K562 (cell line): ENCODE results near the gene GOLGA5. TPM values are rescaled to one million over a fixed set of nuclear protein-coding genes. Genes with fewer than 3 reads are reported as not detected.

Source experiments
- BRCA1 ChIP-seq, 2 experiments: fragments of 450-650 bp in 1 of 2; sonication (generic) in 1 of 2; formaldehyde crosslinking in 1 of 2; IDR thresholded peaks; 2 replicates each; pipeline versions ENCODE4 v1.5.0 to v1.6.1; 2017 to 2020; ENCODE audit warnings: mild to moderate bottlenecking in 1 of 2, missing genetic modification reagents in 1 of 2
- CGGBP1 ChIP-seq: fragments of 250-450 bp; sonication (Bioruptor Pico); IDR thresholded peaks from 2 replicates; pipeline ENCODE4 v1.9.0; 2021; ENCODE audit warnings: mild to moderate bottlenecking
- MYBL2 ChIP-seq, 2 experiments: fragments of 450-650 bp in 1 of 2; sonication (generic) in 1 of 2; formaldehyde crosslinking in 1 of 2; IDR thresholded peaks; 2 replicates each; pipeline versions ENCODE4 v1.6.1 to v1.8.1; 2017 to 2022; ENCODE audit warnings: borderline replicate concordance in 1 of 2, inconsistent platforms in 1 of 2, low read depth in 1 of 2, mild to moderate bottlenecking in 1 of 2, missing genetic modification reagents in 1 of 2, moderate library complexity in 1 of 2
- NR0B1 ChIP-seq: fragments of 450-650 bp; IDR thresholded peaks from one replicate; pipeline ENCODE4 v1.6.1; 2018; ENCODE audit warnings: mild to moderate bottlenecking, moderate library complexity; ENCODE audit not compliant: partially characterized antibody
- POLR2AphosphoS5 ChIP-seq: IDR thresholded peaks from 2 replicates; pipeline ENCODE4 v1.6.1; 2011; ENCODE audit warnings: mild to moderate bottlenecking, low read depth, low read length, moderate library complexity; ENCODE audit not compliant: control insufficient read depth, insufficient read depth
- ZNF212 ChIP-seq: fragments of 450-650 bp; formaldehyde crosslinking; IDR thresholded peaks from 2 replicates; pipeline ENCODE4 v1.4.0; 2020; ENCODE audit warnings: mild to moderate bottlenecking
- ZSCAN32 ChIP-seq: fragments of 450-650 bp; formaldehyde crosslinking; IDR thresholded peaks from 2 replicates; pipeline ENCODE4 v1.4.0; 2020; ENCODE audit warnings: mild to moderate bottlenecking, moderate library complexity
- polyA plus RNA-seq, 8 experiments: library from polyadenylated mRNA; depleted of rRNA in 4 of 8; stranded (reverse) in 5 of 8; unstranded in 3 of 8; fragments of >200 nt; fragmentation: Nextera tagmentation in 2 of 8; fragmentation: Illumina TruSeq in 1 of 8; extraction: Ambion mirVana in 2 of 8; extraction: Trizol in 1 of 8; gene quantifications; 2 replicates each; pipeline versions ENCODE4 v1.2.1 to v1.2.3, GENCODE V29; 2011 to 2014; ENCODE audit warnings: inconsistent platforms in 1 of 8, missing spikeins in 1 of 8
- total RNA-seq, 7 experiments: library from RNA; depleted of rRNA in 6 of 7; stranded (reverse); fragments of >200 nt in 6 of 7; fragmentation: Illumina TruSeq in 2 of 7; extraction: Trizol in 2 of 7; gene quantifications; 2 replicates each; pipeline versions ENCODE4 v1.2.1 to v1.2.3, GENCODE V29; 2011 to 2021; ENCODE audit warnings: low replicate concordance in 1 of 7
- TF ChIP-seq, protein P1 (sequence below), 2 experiments: fragments of 450-650 bp in 1 of 2; sonication (generic) in 1 of 2; formaldehyde crosslinking in 1 of 2; IDR thresholded peaks; 2 replicates each; pipeline versions ENCODE4 v1.7.1 to v1.9.0; 2016 to 2022; ENCODE audit warnings: inconsistent platforms in 1 of 2, mild to moderate bottlenecking in 1 of 2, missing genetic modification reagents in 1 of 2
- TF ChIP-seq, protein P2 (sequence below): fragments of 200-800 bp; sonication (Bioruptor generic); IDR thresholded peaks from 2 replicates; pipeline ENCODE4 v1.6.1; 2016; ENCODE audit warnings: missing genetic modification characterization, missing compliant biosample characterization

GOLGA5 gene
- total and polyA plus RNA-seq, 9 of the 15 experiments (the other 6 are each of a cell fraction or from before 2014, with no cell fraction given), result 5.7 to 19.6 (median 12.7) TPM

DNA sequence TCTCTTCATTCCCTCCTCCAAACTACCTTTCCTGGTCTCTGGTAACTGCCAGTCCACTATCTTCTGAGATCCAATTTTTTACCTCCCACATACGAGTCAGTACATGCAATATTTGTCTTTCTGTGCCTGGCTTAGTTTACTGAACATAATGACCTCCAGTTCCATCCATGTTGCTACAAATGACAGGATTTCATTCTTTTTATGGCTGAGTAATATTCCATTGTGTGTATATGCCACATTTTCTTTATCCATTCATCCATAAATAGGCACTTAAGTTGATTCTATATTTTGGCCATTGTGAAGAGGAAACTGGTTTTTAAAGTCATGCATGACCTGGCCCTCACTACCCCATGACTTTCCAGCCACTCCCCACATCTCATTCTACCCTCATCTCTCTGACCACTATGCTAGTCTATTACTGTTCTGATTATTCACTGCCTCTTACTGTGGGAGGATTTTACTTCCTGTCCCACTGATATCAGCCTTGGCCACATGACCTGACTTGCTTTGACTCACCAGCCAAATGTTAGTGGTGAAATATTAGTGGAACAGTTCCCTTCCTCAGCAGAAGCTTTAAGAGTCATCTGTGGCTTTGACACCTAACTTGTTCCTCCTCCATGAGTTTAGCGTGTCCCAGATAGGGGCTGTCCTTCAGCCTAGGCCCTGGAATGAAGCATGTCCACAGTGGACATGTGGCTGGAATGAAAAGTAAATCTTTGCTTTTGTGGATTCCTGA, 52.2 kb downstream of the GOLGA5 start (continued):
- TF ChIP-seq, protein P1, sequence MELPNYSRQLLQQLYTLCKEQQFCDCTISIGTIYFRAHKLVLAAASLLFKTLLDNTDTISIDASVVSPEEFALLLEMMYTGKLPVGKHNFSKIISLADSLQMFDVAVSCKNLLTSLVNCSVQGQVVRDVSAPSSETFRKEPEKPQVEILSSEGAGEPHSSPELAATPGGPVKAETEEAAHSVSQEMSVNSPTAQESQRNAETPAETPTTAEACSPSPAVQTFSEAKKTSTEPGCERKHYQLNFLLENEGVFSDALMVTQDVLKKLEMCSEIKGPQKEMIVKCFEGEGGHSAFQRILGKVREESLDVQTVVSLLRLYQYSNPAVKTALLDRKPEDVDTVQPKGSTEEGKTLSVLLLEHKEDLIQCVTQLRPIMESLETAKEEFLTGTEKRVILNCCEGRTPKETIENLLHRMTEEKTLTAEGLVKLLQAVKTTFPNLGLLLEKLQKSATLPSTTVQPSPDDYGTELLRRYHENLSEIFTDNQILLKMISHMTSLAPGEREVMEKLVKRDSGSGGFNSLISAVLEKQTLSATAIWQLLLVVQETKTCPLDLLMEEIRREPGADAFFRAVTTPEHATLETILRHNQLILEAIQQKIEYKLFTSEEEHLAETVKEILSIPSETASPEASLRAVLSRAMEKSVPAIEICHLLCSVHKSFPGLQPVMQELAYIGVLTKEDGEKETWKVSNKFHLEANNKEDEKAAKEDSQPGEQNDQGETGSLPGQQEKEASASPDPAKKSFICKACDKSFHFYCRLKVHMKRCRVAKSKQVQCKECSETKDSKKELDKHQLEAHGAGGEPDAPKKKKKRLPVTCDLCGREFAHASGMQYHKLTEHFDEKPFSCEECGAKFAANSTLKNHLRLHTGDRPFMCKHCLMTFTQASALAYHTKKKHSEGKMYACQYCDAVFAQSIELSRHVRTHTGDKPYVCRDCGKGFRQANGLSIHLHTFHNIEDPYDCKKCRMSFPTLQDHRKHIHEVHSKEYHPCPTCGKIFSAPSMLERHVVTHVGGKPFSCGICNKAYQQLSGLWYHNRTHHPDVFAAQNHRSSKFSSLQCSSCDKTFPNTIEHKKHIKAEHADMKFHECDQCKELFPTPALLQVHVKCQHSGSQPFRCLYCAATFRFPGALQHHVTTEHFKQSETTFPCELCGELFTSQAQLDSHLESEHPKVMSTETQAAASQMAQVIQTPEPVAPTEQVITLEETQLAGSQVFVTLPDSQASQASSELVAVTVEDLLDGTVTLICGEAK (IDR thresholded peaks at IDR 0.05), result no peak
- TF ChIP-seq, protein P1 (CRISPR knock-in tag; IDR thresholded peaks at IDR 0.05), result no peak
- TF ChIP-seq BRCA1 (IDR thresholded peaks at IDR 0.05) (no peak), BRCA1 (CRISPR knock-in tag; IDR thresholded peaks at IDR 0.05) (no peak), NR0B1 (no peak), CGGBP1 (CRISPR knock-in tag) (no peak), ZNF212 (CRISPR knock-in tag) (no peak), POLR2AphosphoS5 (no peak), ZSCAN32 (CRISPR knock-in tag) (no peak), MYBL2 (IDR thresholded peaks at IDR 0.05; ENCODE audit: low read depth) (no peak), MYBL2 (CRISPR knock-in tag; IDR thresholded peaks at IDR 0.05; ENCODE audit: borderline replicate concordance) (no peak)
- TF ChIP-seq, protein P2, sequence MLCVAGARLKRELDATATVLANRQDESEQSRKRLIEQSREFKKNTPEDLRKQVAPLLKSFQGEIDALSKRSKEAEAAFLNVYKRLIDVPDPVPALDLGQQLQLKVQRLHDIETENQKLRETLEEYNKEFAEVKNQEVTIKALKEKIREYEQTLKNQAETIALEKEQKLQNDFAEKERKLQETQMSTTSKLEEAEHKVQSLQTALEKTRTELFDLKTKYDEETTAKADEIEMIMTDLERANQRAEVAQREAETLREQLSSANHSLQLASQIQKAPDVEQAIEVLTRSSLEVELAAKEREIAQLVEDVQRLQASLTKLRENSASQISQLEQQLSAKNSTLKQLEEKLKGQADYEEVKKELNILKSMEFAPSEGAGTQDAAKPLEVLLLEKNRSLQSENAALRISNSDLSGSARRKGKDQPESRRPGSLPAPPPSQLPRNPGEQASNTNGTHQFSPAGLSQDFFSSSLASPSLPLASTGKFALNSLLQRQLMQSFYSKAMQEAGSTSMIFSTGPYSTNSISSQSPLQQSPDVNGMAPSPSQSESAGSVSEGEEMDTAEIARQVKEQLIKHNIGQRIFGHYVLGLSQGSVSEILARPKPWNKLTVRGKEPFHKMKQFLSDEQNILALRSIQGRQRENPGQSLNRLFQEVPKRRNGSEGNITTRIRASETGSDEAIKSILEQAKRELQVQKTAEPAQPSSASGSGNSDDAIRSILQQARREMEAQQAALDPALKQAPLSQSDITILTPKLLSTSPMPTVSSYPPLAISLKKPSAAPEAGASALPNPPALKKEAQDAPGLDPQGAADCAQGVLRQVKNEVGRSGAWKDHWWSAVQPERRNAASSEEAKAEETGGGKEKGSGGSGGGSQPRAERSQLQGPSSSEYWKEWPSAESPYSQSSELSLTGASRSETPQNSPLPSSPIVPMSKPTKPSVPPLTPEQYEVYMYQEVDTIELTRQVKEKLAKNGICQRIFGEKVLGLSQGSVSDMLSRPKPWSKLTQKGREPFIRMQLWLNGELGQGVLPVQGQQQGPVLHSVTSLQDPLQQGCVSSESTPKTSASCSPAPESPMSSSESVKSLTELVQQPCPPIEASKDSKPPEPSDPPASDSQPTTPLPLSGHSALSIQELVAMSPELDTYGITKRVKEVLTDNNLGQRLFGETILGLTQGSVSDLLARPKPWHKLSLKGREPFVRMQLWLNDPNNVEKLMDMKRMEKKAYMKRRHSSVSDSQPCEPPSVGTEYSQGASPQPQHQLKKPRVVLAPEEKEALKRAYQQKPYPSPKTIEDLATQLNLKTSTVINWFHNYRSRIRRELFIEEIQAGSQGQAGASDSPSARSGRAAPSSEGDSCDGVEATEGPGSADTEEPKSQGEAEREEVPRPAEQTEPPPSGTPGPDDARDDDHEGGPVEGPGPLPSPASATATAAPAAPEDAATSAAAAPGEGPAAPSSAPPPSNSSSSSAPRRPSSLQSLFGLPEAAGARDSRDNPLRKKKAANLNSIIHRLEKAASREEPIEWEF (CRISPR knock-in tag), result no peak
